ENCODE measurements around the gene ANTXR2.
A peak's percentile ranks its signal among the peaks of the same experiment; 100 is the strongest.

The ANTXR2 gene

GRCh38 chr4:79869597-79870237, 203.3 kb downstream of the ANTXR2 start:
- H3K4me2 ChIP-seq (ENCODE audit: low read length), result no peak overlapping the region
- H3K27ac ChIP-seq (ENCODE audit: low read depth, low read length), result no peak overlapping the region
- H3K79me2 ChIP-seq (ENCODE audit: control insufficient read depth, insufficient read depth, low read length, poor library complexity), result no peaks in the 10 kb centered on the region
- no peak overlapping the region for H2AFZ ChIP-seq (ENCODE audit: insufficient read depth, low read length, poor library complexity)
- no peak overlapping the region for H3K4ac ChIP-seq (ENCODE audit: low read depth, low read length)
- no peak overlapping the region for H3K14ac ChIP-seq (ENCODE audit: low read length)
- no peak overlapping the region for H3K18ac ChIP-seq (ENCODE audit: low read length)
- no peaks in the 10 kb centered on the region for H3K9me3 ChIP-seq (ENCODE audit: insufficient read depth, low read depth, low read length)
- no peak overlapping the region for H4K8ac ChIP-seq (ENCODE audit: low read depth, low read length)
- no peak overlapping the region for H4K12ac ChIP-seq (ENCODE audit: low read depth, low read length)
- no peak overlapping the region for H2BK12ac ChIP-seq (ENCODE audit: low read length)
- WGBS (ENCODE audit: extremely low coverage, insufficient coverage, insufficient read length), result no CpG with 5 or more reads among the region's 4 CpGs
- no peaks in the 10 kb centered on the region for H3K36me3 ChIP-seq (ENCODE audit: control insufficient read depth in 1 of 2, insufficient read depth in 2 of 2, low read length in 2 of 2)
- H3K4me1 ChIP-seq (ENCODE audit: control insufficient read depth in 1 of 2, insufficient read depth in 2 of 2, low read length in 2 of 2), result no peaks in the 10 kb centered on the region
- no peak overlapping the region for H2AK5ac ChIP-seq (ENCODE audit: low read length)
- no peak overlapping the region for H2BK5ac ChIP-seq (ENCODE audit: low read depth, low read length, poor library complexity)
- H3K27me3 ChIP-seq (ENCODE audit: insufficient read depth, low read length), result no peaks in the 10 kb centered on the region
- DNase-seq, result no peak
- no peaks in the 10 kb centered on the region for H3K79me1 ChIP-seq (ENCODE audit: low read length)
- no peak overlapping the region for H3K9ac ChIP-seq (ENCODE audit: low read length)
- H3K4me3 ChIP-seq (ENCODE audit: low read depth, low read length), result no peak overlapping the region
- no peak overlapping the region for H4K91ac ChIP-seq (ENCODE audit: low read depth, low read length)
- no peak overlapping the region for H2BK120ac ChIP-seq (ENCODE audit: insufficient read depth, low read length, poor library complexity)
- no peak overlapping the region for H3K23ac ChIP-seq (ENCODE audit: low read length)

GRCh38 chr4:79865201-79865597, 207.8 kb downstream of the ANTXR2 start:
- Histone ChIP-seq H2AK5ac (ENCODE audit: low read length) (no peak overlapping the region), H3K14ac (ENCODE audit: low read length) (no peak overlapping the region), H3K9me3 (ENCODE audit: insufficient read depth, low read depth, low read length) (no peaks in the 10 kb centered on the region), H3K4me3 (ENCODE audit: low read depth, low read length) (no peak overlapping the region), H2BK12ac (ENCODE audit: low read length) (no peak overlapping the region), H3K4ac (ENCODE audit: low read depth, low read length) (no peak overlapping the region), H3K79me2 (ENCODE audit: control insufficient read depth, insufficient read depth, low read length, poor library complexity) (no peaks in the 10 kb centered on the region), H3K9ac (ENCODE audit: low read length) (no peak overlapping the region), H3K27me3 (ENCODE audit: insufficient read depth, low read length) (no peaks in the 10 kb centered on the region), H3K36me3 (ENCODE audit: control insufficient read depth in 1 of 2, insufficient read depth in 2 of 2, low read length in 2 of 2) (no peaks in the 10 kb centered on the region), H3K23ac (ENCODE audit: low read length) (no peak overlapping the region), H4K91ac (ENCODE audit: low read depth, low read length) (no peak overlapping the region), H3K4me1 (ENCODE audit: control insufficient read depth in 1 of 2, insufficient read depth in 2 of 2, low read length in 2 of 2) (no peaks in the 10 kb centered on the region), H4K12ac (ENCODE audit: low read depth, low read length) (no peak overlapping the region), H3K18ac (ENCODE audit: low read length) (no peak overlapping the region), H2BK120ac (ENCODE audit: insufficient read depth, low read length, poor library complexity) (no peak overlapping the region), H3K27ac (ENCODE audit: low read depth, low read length) (no peak overlapping the region), H2AFZ (ENCODE audit: insufficient read depth, low read length, poor library complexity) (no peak overlapping the region), H3K4me2 (ENCODE audit: low read length) (no peak overlapping the region), H3K79me1 (ENCODE audit: low read length) (no peaks in the 10 kb centered on the region), H2BK5ac (ENCODE audit: low read depth, low read length, poor library complexity) (no peak overlapping the region), H4K8ac (ENCODE audit: low read depth, low read length) (no peak overlapping the region)
- no CpG with 5 or more reads among the region's 2 CpGs for WGBS (ENCODE audit: extremely low coverage, insufficient coverage, insufficient read length)
- DNase-seq, result peak in 1 of 2 donors; percentile 34

GRCh38 chr4:79864500-79865200, 208.4 kb downstream of the ANTXR2 start:
- no peak overlapping the region for H4K8ac ChIP-seq (ENCODE audit: low read depth, low read length)
- H2AFZ ChIP-seq (ENCODE audit: insufficient read depth, low read length, poor library complexity), result no peak overlapping the region
- no peak overlapping the region for H2AK5ac ChIP-seq (ENCODE audit: low read length)
- no peak overlapping the region for H4K91ac ChIP-seq (ENCODE audit: low read depth, low read length)
- no peak overlapping the region for H3K23ac ChIP-seq (ENCODE audit: low read length)
- no peaks in the 10 kb centered on the region for H3K9me3 ChIP-seq (ENCODE audit: insufficient read depth, low read depth, low read length)
- no peak overlapping the region for H3K4ac ChIP-seq (ENCODE audit: low read depth, low read length)
- no peaks in the 10 kb centered on the region for H3K36me3 ChIP-seq (ENCODE audit: control insufficient read depth in 1 of 2, insufficient read depth in 2 of 2, low read length in 2 of 2)
- H3K79me1 ChIP-seq (ENCODE audit: low read length), result no peaks in the 10 kb centered on the region
- no peak for DNase-seq
- H3K9ac ChIP-seq (ENCODE audit: low read length), result no peak overlapping the region
- H3K4me3 ChIP-seq (ENCODE audit: low read depth, low read length), result no peak overlapping the region
- no peak overlapping the region for H2BK5ac ChIP-seq (ENCODE audit: low read depth, low read length, poor library complexity)
- H3K27ac ChIP-seq (ENCODE audit: low read depth, low read length), result no peak overlapping the region
- no peak overlapping the region for H3K4me2 ChIP-seq (ENCODE audit: low read length)
- no peak overlapping the region for H3K18ac ChIP-seq (ENCODE audit: low read length)
- H3K27me3 ChIP-seq (ENCODE audit: insufficient read depth, low read length), result no peaks in the 10 kb centered on the region
- H3K14ac ChIP-seq (ENCODE audit: low read length), result no peak overlapping the region
- no peak overlapping the region for H4K12ac ChIP-seq (ENCODE audit: low read depth, low read length)
- WGBS (ENCODE audit: extremely low coverage, insufficient coverage, insufficient read length), result no CpG with 5 or more reads among the region's 3 CpGs
- H3K79me2 ChIP-seq (ENCODE audit: control insufficient read depth, insufficient read depth, low read length, poor library complexity), result no peaks in the 10 kb centered on the region
- no peaks in the 10 kb centered on the region for H3K4me1 ChIP-seq (ENCODE audit: control insufficient read depth in 1 of 2, insufficient read depth in 2 of 2, low read length in 2 of 2)
- H2BK12ac ChIP-seq (ENCODE audit: low read length), result no peak overlapping the region
- no peak overlapping the region for H2BK120ac ChIP-seq (ENCODE audit: insufficient read depth, low read length, poor library complexity)

GRCh38 chr4:79863333-79863732, 209.7 kb downstream of the ANTXR2 start:
- Histone ChIP-seq H4K12ac (ENCODE audit: low read depth, low read length) (no peak overlapping the region), H3K27ac (ENCODE audit: low read depth, low read length) (no peak overlapping the region), H3K4me1 (ENCODE audit: control insufficient read depth in 1 of 2, insufficient read depth in 2 of 2, low read length in 2 of 2) (no peaks in the 10 kb centered on the region), H3K23ac (ENCODE audit: low read length) (no peak overlapping the region), H4K8ac (ENCODE audit: low read depth, low read length) (no peak overlapping the region), H3K9ac (ENCODE audit: low read length) (no peak overlapping the region), H2BK12ac (ENCODE audit: low read length) (no peak overlapping the region), H3K36me3 (ENCODE audit: control insufficient read depth in 1 of 2, insufficient read depth in 2 of 2, low read length in 2 of 2) (no peaks in the 10 kb centered on the region), H3K27me3 (ENCODE audit: insufficient read depth, low read length) (no peaks in the 10 kb centered on the region), H2AFZ (ENCODE audit: insufficient read depth, low read length, poor library complexity) (no peak overlapping the region), H3K4me2 (ENCODE audit: low read length) (no peak overlapping the region), H3K4ac (ENCODE audit: low read depth, low read length) (no peak overlapping the region), H3K4me3 (ENCODE audit: low read depth, low read length) (no peak overlapping the region), H3K14ac (ENCODE audit: low read length) (no peak overlapping the region), H3K18ac (ENCODE audit: low read length) (no peak overlapping the region), H4K91ac (ENCODE audit: low read depth, low read length) (no peak overlapping the region), H3K9me3 (ENCODE audit: insufficient read depth, low read depth, low read length) (no peaks in the 10 kb centered on the region), H2BK120ac (ENCODE audit: insufficient read depth, low read length, poor library complexity) (no peak overlapping the region), H2AK5ac (ENCODE audit: low read length) (no peak overlapping the region), H2BK5ac (ENCODE audit: low read depth, low read length, poor library complexity) (no peak overlapping the region), H3K79me2 (ENCODE audit: control insufficient read depth, insufficient read depth, low read length, poor library complexity) (no peaks in the 10 kb centered on the region), H3K79me1 (ENCODE audit: low read length) (no peaks in the 10 kb centered on the region)
- no CpG with 5 or more reads among the region's 3 CpGs for WGBS (ENCODE audit: extremely low coverage, insufficient coverage, insufficient read length)
- no peak for DNase-seq
